ENCODE measurements around the gene SFT2D1.
A peak's percentile ranks its signal among the peaks of the same experiment; 100 is the strongest.

SFT2D1 gene

DNA sequence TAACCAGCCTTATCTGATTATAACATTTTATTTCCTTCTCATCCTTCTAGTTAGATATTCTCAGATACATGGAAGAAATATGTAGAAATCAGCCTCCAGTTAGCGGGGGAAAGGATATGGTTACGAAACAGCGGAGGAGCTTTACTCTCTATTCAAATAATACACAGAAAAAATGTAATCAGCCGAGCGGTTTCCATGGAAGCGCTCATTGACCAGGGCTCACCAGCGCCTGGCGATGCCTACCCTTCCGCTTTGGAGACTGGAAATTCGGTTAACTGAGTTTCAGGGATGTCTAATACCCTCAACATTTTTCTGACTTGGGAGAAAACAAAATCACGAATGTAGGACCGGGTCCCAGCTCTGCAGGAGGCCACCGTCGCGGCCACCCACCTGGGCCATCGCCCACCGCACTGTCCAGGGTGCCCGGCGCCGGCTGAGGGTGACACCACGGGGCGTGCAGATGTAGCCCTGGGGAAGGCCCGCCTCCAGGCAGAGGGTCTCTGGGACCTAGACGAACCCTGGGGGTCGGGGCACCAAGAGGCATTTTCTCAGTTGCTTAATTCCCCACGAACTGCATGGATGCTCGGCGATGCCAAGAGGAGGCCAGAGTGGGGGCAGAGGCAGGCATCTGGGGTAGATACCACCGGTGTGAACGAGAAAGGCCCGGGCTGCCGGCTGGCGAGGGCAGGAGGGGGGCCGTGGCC lies 35.8 kb downstream of the SFT2D1 start:
- DNase-seq: no peak

DNA sequence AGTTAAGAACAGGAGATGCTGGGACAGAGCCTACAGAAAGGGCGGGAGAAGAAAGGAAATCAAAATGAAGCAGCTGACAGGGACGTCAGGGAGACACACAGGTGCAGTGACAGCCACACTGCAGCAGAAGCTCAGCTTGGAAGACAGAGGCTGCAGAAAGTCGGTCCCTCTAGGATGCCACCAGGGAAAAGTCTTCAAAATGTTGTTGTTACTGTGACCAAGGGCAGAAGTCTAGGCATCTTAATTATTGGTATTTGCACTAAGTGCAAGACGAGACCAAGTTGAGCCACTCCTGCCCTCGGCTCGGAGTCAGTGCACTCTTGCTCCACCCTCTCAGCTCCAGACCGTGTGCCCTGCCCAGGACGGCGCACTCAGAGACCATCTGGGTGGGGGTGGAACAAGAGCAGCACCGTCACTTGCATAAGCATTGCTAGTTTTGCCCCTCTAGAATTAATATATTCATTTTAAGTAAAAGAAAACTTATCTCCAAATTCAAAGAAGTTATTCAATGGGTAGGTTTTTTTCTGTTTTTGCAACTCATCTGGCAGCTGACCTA lies 36.7 kb downstream of the SFT2D1 start:
- DNase-seq: no peak

DNA sequence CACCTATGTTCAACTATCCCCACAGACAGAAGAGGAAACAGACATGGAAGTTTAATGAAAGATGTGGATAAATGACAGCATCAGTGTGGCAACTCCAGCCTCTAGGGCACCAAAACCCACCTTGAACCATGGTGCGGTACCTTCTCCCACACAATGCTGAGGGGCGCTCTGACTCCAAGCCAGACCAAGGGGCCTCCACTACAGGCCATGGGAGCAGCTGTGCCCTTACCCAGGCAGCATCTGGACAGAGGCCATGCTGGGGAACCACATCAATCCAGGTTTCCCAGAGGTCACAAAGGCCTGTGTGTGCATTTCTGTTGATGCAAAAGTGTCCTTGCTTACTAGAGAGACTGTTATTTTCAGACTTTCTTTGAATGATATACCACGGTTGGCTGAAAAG lies 38.2 kb downstream of the SFT2D1 start:
- no peak for DNase-seq

DNA sequence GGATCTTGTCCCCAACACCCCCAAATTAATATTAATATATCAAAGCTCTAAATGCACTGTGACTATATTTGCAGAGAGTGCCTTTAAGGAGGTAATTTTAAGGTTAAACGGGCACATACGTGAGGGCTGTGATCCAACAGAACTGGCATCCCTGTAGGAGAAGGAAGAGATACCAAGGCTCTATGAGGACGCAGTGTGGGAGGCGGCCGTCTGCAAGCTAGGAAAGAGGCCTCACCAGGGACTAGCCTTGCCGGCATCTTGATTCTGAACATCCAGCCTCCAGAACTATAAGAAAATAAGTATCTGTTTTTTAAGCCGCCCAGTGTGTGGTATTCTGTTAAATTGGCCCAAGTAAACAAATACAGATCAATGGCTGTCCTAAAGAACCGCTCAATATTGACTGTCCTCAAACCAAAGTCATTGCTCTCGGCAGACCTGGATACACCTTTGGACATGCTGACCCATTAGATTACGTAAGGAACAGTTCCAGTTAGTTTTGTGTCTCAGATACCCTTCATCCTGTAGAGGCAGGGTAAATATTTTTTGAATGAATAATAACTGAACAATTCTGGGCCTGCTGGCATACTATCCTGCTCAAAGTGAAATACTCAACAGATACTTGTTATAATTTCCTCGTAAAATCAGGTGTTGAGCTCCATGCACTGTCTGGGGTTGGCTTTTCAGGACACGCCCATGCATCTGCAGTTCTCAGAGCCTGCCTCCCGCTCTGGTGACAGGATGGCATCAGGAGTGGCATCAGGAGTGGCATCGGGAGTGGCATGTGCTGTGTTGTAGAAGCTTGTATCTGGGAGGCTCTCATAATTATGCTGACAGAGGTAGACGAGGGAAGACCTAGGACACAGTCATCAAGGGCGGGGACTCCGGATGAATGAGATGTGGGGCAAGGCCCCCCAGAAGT lies 40.5 kb downstream of the SFT2D1 start:
- DNase-seq: no peak

DNA sequence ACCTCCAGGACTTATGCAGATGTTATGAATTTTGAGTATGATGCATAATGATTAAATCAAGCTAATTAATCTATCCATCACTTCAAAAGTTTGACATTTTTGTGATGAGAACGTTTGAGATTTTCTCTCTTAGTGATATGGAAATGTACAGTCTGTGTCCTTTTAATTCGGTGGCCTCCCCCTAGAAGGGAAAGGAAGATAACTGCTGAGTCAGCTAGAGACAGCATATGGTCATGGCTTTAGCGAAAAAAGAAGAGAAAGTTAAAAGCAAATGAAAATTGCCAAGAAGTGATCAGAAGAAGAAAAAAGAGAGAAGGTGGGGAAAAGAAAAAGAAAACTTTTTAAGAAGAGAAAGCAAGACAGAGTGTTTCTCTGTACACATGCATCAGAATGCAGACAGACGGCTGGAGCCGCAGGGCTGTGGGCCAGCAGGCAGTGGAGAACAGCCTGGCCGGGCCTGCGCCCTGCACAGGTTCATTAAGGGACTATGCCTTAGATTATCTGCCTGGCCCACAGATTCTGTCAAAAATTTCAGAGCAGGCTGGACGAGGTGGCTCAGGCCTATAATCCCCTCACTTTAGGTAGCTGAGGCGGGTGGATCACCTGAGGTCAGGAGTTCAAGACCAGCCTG lies 41.9 kb downstream of the SFT2D1 start:
- no peak for DNase-seq

DNA sequence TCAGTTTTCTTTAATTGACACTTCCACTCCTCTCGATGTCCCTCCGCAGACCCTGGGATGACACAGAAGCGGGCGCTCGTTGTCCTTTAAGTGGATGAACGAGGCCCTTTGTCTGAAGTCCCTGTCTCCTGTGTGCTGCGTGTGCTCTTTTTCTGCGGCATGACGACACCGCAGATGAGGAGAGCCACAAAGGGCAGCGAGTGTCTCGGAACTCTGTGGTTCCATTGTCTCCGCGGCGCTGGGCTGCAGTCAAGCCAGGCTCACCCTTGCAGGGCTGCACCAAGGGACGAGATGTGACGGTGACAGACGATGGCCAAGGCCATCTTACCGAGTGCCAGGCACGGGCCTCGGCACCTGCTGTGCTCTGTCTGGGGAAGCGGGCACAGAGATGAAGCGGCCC lies 44.7 kb downstream of the SFT2D1 start:
- no peak for DNase-seq

DNA sequence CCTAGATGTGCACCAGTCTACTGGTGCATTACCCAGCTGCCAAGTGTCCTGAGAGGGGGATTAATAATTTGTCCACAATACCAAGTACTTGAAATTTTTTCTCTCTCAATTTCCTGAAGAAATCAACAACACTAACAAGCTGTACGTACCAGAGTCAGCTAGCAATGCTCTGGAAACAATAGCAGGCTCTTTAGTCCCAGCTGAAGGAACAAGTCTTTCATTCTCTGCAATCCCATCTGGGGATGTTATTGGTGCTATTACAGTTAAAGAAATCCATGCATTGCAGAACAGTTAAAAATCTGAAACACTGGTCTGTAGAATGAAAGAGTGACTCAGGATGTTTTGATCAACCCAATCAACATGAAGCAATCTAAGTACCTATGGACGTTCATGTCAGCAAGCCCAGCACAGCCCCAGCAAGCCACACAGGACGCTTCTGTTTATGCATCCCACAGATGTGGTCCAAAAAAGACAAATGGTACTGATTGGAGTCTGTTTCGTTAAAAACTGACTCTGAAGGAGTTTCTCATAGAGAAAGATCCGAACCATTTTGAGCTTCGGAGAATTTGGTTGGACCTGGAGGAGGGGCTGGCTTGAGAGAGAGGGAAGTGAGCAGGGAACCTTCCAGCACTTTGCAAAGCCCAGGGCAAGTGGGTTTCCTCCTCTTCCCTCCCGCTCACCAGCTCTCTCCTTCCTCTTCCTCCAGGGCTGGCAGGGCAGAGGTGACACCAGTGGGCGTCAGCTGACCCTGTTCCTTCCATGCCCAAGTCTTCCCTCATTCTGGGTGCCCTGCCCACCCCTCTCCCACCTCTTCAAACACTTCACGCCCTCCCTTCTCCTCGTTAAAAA lies 46.1 kb downstream of the SFT2D1 start:
- no peak for DNase-seq

DNA sequence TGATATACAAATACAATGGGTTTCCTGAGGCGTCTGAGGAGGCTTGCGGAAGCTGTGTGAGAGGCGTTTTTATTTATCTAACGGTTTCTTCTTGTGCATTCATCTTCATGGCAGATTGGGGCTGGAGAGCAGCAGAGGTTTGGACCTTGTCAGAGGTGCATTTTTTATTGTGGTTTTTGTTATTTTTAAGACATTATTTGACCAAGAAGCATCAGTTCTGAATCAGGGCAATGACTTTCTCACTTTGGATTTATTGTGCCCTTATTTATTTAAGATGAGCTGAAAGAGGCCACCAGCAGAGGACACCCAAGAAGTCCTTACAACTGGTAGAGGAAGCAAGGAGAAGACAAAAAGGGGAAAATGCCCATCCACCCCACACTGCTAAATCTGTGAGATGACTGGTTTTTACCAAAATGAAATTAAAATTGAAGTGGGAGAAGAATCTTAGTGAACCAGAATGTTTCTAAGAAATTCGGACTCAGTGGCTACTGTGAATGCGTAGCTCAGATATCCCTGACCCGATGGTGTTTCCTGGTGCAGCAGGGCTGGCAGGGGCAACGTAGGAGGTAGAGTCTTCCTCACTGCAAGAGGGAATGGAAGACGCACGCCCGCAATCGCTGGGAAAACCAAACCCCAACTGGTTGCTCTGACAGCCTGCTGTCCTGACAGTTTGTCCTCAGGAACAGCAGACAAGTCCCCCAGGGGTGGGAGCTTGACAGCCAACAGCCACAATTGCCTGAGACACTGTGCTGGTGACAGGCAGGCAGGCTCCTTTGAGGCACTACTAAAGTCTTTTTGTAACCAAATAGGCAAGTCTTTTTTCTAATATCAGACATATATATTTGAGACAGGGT lies 48.4 kb downstream of the SFT2D1 start:
- no peak for DNase-seq

DNA sequence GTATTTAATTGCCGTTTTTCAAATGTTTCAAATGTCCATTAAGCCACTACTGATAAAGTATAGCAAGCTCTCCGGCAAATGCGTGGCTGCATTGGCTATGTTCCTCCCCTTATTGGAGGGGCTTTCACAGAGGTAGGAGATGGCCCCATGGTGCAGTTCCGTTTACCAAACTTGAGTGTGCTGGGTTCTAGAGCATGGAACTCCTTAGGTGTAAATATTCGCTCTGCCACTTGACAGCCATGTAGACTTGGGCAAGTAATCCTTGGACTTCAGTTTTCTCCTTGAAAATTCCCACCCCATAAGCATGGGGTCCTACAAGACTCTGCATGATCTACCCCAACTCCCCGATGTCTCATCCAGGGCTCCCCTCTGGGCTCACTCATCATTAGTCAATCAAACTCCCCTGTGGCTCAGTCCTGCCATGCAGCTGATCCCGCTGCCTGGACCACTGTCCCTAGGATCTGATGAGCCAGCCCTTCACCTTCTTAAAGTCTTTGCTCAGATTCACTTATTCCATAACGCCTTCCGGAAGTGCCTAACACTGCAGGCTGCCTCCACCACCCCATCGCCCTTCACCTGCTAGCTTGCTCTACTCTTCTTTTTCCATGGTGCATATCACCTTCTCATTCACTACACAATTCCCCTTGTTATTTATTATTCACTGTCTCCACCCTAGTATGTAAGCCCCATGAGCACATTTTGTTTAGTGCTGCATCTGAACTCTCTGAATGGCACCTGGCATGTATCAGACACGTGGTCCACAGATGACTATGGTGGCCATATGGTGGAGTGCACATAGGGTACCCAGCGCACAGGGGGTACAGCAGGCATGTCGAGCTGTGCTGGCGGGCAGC lies 52.9 kb downstream of the SFT2D1 start:
- no peak for DNase-seq

DNA sequence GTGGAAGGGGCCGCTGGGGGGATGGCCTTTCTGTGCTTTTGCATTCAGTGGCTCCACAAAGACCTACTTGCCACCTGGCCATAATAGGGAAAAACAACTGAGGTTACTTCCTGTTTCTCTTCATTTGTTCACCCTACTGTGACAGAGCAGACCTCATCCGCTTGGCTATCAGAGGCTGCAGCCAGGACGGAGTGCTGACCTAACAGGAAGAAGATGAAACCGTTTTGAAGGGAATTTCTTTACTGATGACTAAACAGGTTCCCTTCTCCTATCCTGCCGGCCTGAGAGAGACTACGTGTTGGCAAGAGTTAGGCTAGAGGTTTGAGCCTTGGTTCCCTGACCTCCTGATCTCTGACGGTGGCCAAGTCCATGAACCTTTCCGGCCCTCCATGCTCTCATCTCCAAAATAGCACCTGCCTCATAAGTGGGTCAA lies 55.5 kb downstream of the SFT2D1 start:
- DNase-seq: no peak

DNA sequence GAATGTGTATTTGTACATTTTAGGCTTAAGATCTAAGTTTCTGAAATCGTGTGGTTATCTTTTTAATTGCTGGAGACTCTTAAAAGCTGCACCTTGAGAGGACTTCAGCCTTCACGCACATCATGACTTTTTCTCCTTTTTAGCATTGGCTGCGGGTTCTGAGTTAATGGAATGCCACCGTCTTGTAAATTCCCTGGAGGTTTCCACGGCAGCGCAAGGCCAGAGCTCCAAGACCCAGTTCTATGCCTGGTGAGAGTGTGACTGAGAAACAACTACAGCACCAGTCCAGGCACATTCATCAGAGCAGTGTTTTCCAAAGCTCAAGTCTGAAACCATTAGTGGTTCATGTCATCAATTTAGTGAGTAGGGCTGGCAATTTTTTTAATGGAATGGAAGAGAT lies 57.1 kb downstream of the SFT2D1 start:
- no peak for DNase-seq

DNA sequence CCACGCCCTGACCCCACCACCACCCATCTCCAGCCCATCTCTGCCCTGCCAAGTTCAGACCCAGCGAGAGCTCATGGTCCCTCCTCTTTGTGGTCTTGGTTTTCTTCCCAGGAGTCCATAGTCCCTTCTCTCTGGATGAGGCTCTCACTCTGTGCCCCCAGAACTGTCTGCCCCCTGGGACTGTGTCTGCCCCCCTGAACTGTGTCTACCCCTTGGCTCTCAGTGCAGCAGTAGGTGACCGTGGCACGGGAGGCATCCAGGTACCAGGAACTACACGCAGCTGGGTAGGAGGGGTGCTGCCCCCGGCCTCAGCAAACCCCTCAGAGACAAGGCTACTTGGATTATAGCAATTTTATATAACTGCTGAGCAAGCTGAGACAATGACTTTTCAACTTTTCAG lies 57.7 kb downstream of the SFT2D1 start:
- DNase-seq: no peak

DNA sequence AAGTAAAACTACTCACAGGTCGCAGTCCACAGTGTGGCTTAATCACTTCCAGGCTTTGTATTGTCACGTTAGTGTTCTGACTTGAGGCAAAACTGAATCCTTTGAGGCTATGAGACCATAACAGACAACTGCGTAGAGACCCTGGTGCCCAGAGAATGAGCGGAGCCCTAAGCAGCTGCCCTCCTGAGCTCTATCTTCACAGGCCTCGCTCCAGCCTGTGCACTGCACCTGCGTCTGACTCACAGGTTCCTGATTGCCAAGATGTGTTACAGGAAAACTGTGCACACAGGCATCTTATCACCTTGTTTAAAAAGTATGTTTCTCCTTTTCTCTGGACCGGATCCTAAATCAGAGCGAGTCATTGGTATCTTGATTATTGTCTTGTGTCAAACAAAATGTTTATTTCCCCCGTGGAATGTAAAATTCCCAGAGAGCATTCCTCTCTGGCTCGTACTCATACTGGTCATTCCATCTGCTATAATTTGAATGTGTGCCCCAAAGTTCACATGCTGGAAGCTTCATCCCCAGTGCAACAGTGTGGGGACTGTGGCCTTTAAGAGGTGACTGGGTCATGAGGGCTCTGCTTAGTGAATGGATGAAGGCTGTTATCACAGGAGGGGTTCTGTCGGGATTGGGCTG lies 59.8 kb downstream of the SFT2D1 start:
- no peak for DNase-seq

DNA sequence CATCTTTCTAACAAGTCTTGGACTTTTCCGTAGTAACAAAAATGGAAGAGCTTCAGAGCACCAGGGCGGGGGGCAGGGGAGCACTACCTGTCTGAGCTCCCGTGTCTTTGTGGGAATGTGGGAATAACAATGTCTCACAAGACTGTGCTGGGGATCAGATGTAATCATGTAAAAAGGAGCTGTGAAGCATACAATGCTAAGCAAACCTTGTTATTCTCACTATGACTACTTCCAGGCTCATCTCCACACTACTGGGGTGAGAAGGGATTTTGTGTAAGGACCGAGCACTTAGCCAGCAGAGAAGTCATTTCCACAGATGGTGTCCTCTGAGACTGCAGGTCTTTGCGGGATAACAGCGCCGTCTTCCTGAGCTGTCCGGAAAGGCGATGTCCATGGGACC lies 61.2 kb downstream of the SFT2D1 start:
- no peak for DNase-seq

DNA sequence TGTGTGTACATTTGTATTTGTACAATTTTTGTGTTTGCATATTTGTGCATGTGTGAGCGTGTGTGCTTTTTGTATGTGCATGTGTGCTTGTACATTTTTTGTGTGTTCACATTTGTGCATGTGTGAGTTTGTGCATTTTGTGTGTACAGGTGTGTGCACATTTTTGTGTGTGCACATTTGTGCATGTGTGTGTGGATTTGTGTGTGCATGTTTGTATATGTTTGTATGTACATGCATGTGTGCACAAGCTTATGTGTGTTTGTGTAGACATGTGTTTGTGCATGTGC lies 63.0 kb downstream of the SFT2D1 start:
- no peak for DNase-seq

DNA sequence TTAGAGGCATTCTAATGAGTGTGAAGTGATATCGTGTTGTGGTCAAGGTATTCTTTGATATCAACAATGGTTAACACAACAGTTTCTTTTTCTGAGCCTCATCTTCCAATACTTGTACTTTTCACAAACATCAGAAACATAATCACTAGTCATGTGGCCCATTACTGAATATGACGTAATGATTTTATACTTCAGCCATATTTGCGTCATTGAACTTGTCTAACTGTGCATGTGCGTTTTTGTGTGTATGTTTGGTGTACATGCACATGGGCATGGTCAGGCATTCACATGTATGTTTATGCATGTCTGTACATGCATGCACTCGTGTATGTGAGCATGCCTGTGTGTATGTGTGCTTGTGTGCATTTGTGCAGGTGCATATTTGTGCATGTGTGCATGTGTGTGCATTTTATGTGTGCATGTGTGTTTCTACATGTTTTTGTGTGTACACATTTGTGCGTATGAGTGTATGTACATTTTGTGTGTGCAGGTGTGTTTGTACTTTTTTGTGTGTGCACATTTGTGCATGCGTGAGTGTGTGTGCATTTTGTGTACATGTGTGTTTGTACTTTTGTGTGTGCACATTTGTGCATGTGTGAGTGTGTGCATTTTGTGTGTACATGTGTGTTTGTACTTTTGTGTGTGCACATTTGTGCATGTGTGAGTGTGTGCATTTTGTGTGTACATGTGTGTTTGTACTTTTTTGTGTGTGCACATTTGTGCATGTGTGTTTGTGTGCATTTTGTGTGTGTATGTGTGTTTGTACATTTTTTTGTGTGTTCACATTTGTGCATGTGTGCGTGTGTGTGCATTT lies 63.6 kb downstream of the SFT2D1 start:
- no peak for DNase-seq

DNA sequence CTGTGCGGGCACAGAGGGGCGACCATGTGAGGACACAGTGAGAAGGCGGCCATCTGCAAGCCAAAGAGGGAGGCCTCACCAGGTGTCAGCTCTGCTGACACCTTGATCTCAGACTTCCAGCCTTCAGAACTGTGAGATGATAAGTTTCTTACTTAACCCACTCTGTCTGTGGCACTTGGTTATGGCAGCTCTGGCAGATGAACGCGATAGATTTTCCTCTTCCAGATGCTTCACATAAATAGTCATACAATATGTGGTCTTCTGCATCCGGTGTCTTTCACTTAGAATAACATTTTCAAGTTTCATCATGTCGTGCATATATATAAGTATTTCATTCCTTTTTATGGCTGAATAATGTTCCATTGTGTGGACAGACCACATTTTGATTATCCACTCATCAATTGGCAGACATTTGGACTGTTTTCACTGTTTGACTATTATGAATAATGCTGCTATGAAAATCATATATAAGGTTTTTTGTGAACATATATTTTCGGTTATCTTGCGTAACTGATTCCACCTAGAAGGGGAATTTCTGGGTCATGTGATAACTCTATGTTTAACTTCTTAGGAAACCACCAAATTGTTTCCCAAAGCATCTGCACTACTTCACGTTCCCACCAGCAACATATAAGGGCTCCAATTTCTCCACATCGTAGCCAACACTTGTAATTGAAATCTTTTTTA lies 64.3 kb downstream of the SFT2D1 start:
- DNase-seq: no peak

DNA sequence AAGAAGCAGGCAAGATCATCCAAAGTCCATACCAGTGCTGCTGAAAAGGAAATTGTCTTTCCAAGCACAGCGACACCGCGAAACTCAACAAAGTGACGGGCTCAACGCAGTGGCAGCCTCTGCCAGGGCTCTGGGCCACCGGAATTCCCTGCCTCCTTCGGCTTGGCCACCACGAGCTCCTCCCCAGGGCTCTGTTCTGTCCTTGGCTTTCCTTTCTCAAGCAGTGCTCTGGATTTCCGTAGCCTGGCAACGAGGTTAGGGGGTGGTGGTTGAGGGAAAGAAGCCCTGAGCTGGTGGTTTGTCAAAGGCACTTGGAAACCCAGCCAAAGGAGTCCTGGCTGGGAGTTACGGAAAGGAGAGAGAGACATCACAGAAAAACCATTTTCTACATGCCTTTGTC lies 65.3 kb downstream of the SFT2D1 start:
- DNase-seq: no peak

DNA sequence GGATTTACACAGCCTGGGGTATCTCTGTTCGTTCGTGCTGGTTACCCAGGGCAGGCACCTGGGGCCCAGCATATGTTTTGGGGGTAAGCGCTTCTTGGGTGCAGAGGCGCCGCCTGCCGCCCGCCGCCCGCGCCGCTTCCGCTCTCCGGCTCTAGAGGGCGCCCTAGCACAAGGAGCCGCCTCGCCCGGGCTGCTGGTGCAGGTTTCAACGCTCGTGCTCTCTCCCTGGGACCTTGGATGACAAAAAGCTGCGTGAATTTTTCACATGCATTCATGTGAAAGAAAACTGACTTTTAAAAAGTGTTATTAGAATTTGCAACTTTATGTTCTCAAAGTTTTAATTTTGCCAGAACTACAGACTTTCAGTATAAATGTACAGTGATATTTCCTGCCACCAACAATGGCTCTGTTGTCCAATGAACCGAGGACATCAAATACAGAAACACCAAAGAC lies 66.6 kb downstream of the SFT2D1 start:
- DNase-seq: peak; percentile 84

Data from activated CD4-positive, alpha-beta T cell treated with anti-CD3 and anti-CD28 coated beads for 48 hours (primary cell).